Activated CD4-positive, alpha-beta T cell treated with anti-CD3 and anti-CD28 coated beads, Interleukin-2, amount 10 ng/mL, durations not matched to agents 7 days and 5 days (primary cell): ENCODE results near the gene PTH1R. TPM values are rescaled to one million over a fixed set of nuclear protein-coding genes. Genes with fewer than 3 reads are reported as not detected.
A peak's percentile ranks its signal among the peaks of the same experiment; 100 is the strongest.
"Not testable (repeated sequence)": the region's sequence is repeated elsewhere in the genome, so short reads cannot be mapped to it uniquely, and the experiment has no call there.

ENCODE experiments used
- CTCF ChIA-PET: fragments of 350-600 bp; sonication (Branson Sonifier 250); formaldehyde crosslinking; loops from one replicate; lab custom pipeline; 2021; ENCODE audit warnings: antibody characterized with exemption; lab: Charles Lee
- POLR2A ChIA-PET: fragments of 350-600 bp; sonication (Branson Sonifier 250); formaldehyde crosslinking; loops from one replicate; lab custom pipeline; 2021; ENCODE audit warnings: antibody characterized with exemption; lab: Charles Lee
- DNase-seq: peaks from one replicate; pipeline ENCODE4 v3.0.0-alpha.2; 2020
- H3K27ac Mint-ChIP-seq: one replicate; pipeline ENCODE4 v1.8.0; 2021; ENCODE audit warnings: mild to moderate bottlenecking, moderate library complexity, mixed read lengths
- H3K27me3 Mint-ChIP-seq: one replicate; pipeline ENCODE4 v1.8.0; 2021; ENCODE audit warnings: mixed read lengths
- H3K36me3 Mint-ChIP-seq: one replicate; pipeline ENCODE4 v1.8.0; 2021; ENCODE audit warnings: low read depth, mixed read lengths
- H3K4me1 Mint-ChIP-seq: one replicate; pipeline ENCODE4 v1.8.0; 2021; ENCODE audit warnings: mixed read lengths
- H3K4me3 Mint-ChIP-seq: one replicate; pipeline ENCODE4 v1.8.0; 2021; ENCODE audit warnings: mild to moderate bottlenecking, moderate library complexity, mixed read lengths
- H3K9me3 Mint-ChIP-seq: one replicate; pipeline ENCODE4 v1.8.0; 2021; ENCODE audit warnings: mixed read lengths
- total RNA-seq, 2 experiments: library from RNA; stranded (reverse); gene quantifications; one replicate each; pipeline ENCODE4 v1.2.3, GENCODE V29; 2021

The PTH1R gene
- total RNA-seq, 2 experiments from 2014 or later, result not detected

DNA sequence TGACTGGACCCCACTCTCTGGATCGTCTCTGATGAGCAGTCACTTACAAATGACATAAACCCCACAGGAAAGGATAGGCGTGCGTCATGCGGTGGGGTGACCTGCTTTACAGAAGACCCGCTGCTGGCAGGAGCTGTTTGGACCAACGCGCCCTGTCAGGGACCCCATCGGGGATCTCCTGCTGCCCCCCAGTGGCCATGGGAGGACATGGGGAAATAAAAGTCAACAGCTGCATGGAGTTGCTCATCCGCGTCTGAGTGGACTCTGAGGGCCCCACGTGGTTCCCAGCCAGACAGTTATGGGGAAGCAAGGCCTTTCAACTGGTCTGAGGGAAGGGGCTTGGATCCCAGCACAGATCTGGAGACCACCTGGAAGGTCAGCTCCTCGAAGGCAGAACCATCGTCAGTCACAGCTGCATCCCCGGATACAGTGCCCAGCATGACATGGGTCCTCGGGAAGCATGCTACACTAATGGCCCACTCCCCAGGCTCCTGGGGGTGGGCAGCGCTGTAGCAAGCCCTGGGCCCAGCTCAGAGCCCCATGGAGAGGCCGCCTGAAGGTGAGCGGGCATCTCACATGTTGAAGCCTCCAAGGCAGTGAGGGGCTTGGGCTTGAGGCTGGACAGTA lies 32.1 kb downstream of the PTH1R start:
- no peaks in the 10 kb centered on the region for H3K36me3 Mint-ChIP-seq
- H3K27ac Mint-ChIP-seq, result no peak overlapping the region
- CTCF ChIA-PET, result interaction anchor here (0.5 to 1.7 kb wide), 12 partner anchors 9 to 269 kb away, joined by 3 to 10 read pairs (median 4); no protein-coding TSS in a partner anchor

DNA sequence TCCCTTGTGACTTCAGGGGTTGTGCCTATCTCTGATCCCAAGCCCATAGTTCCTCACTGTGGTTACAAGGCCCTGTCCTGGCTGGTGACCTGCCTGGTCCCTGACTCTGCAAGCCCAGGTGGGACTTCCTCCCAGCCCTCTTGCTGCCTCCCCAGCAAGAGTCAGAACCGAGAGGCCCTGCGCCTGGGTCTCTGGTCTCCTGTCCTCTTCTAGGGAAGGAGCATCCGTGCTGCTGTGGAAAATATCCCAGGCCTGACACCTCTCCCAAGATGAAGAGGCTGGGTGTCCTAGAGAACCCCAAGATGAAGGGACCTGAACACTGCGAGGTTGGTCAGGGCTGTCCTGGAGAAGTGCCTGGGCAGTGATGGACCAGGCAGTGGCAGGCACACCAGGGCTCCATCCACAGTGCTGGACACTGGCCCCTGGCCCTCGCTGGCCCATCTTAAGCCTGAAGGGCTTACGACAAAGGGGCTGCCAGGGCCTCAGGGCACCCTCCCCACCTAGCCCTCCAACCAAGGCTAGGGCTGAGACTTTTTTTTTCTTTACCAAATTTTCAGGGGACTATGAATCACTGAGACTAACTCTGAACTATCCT lies 32.7 kb downstream of the PTH1R start:
- CTCF ChIA-PET, result interaction anchor here (0.7 to 1.7 kb wide), 10 partner anchors 10 to 239 kb away, joined by 3 to 10 read pairs (median 4); no protein-coding TSS in a partner anchor
- Mint-ChIP-seq H3K36me3 (no peaks in the 10 kb centered on the region), H3K9me3 (no peaks in the 10 kb centered on the region), H3K27me3 (no peaks in the 10 kb centered on the region), H3K27ac (no peak overlapping the region), H3K4me3 (no peak overlapping the region), H3K4me1 (peaks cover 17% of the 10 kb centered on the region)
- POLR2A ChIA-PET, result no interaction called here
- no peak for DNase-seq

More for the DNA sequence above, 32.1 kb downstream of the PTH1R start:
- Mint-ChIP-seq H3K27me3 (no peaks in the 10 kb centered on the region), H3K9me3 (no peaks in the 10 kb centered on the region), H3K4me3 (no peak overlapping the region), H3K4me1 (peaks cover 14% of the 10 kb centered on the region)
- POLR2A ChIA-PET, result no interaction called here
- DNase-seq, result peak; percentile 80

DNA sequence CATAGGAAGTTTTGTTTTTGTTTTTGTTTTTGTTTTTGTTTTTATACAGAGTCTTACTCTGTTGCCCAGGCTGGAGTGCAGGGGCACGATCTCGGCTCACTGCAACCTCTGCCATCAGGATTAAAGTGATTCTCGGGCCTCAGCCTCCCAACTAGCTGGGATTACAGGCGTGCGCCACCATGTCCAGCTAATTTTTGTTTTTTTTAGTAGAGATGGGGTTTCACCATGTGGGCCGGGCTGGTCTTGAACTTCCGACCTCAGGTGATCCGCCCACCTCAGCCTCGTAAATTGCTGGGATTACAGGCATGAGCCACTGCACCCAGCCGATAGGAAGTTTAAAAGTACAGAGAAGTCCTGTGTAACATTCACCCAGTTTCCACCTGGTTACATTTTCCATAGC lies 33.4 kb downstream of the PTH1R start:
- not testable (repeated sequence) for H3K4me3 Mint-ChIP-seq, DNase-seq, H3K27ac Mint-ChIP-seq, H3K9me3 Mint-ChIP-seq, H3K36me3 Mint-ChIP-seq, H3K27me3 Mint-ChIP-seq
- CTCF ChIA-PET, result interaction anchor here (1.1 to 1.2 kb wide), 2 partner anchors 12 to 239 kb away, joined by 3 read pairs; no protein-coding TSS in a partner anchor
- POLR2A ChIA-PET, result interaction anchor here (0.6 kb wide), 1 partner anchor 66 kb away, joined by 3 read pairs; no protein-coding TSS in a partner anchor
- H3K4me1 Mint-ChIP-seq, result peaks cover 17% of the 10 kb centered on the region

DNA sequence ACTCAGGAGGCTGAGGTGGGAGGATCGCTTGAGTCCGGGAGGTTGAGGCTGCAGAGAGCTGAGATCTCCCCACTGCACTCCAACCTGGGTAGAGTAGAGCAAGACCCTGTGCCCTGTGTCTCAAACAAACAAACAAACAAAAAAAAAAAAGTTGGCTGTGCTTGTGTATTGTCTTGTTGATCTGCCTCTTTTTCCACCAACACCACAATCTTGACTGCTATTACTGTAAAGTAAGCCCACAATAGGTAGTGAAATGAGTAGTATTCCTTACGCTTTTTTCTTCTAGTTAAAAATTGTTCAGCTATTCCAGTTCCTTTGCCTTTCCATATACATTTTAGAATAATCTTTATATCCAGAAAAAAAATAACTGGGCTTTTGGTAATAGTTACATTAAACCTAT lies 35.5 kb downstream of the PTH1R start:
- Mint-ChIP-seq H3K9me3 (no peaks in the 10 kb centered on the region), H3K4me3 (no peak overlapping the region), H3K36me3 (peaks cover 18% of the 10 kb centered on the region), H3K27me3 (no peaks in the 10 kb centered on the region), H3K4me1 (peaks cover 17% of the 10 kb centered on the region), H3K27ac (no peak overlapping the region)
- no peak for DNase-seq
- ChIA-PET CTCF (interaction anchor here (0.6 to 1.9 kb wide), 4 partner anchors 10 to 390 kb away, joined by 3 to 7 read pairs (median 3); no protein-coding TSS in a partner anchor), POLR2A (no interaction called here)

DNA sequence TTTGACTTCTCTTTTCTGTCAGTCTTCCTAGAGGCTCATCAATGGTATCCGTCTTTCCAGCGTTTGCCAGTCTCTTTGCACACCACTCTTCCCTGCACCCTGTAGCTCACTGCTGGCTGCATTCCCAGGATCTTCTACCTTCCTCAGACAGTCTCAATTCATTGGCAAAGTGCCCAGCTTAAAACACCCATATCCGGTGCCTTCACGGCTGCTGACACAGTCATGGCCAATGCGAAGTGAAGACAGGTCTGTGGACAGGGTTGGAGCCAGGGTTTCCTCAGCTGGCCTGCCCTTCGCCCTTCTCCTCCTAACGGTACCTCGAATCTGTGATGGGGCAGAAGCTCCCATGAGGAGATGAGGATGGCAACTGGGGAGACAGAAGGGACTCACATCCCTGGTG lies 36.1 kb downstream of the PTH1R start:
- H3K9me3 Mint-ChIP-seq, result no peaks in the 10 kb centered on the region
- POLR2A ChIA-PET, result no interaction called here

DNA sequence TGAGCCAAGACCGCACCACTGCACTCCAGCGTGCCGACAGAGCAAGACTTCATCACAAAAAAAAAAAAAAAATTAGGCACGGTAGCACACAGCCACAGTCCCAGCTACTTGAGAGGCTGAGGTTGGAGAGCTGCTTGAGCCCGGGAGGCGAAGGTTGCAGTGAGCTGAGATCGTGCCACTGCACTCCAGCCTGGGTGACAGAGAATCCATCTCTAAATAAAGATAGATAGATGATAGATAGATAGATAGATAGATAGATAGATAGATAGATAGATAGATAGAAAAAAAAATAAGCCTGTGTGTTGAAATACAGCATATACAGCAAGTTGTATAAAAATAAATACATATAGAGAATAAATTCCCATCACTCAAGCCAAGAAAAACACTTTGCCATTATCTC lies 37.3 kb downstream of the PTH1R start:
- CTCF ChIA-PET, result interaction anchor here (1.0 to 1.9 kb wide), 3 partner anchors 16 to 83 kb away, joined by 3 to 7 read pairs (median 7); no protein-coding TSS in a partner anchor
- no peaks in the 10 kb centered on the region for H3K27me3 Mint-ChIP-seq
- POLR2A ChIA-PET, result interaction anchor here (0.7 kb wide), 1 partner anchor 49 kb away, joined by 3 read pairs; no protein-coding TSS in a partner anchor

More for the DNA sequence above, 36.1 kb downstream of the PTH1R start:
- Mint-ChIP-seq H3K27me3 (no peaks in the 10 kb centered on the region), H3K27ac (peak overlapping the region; percentile 21), H3K36me3 (peaks cover 25% of the 10 kb centered on the region), H3K4me1 (peaks cover 17% of the 10 kb centered on the region), H3K4me3 (no peak overlapping the region)
- no peak for DNase-seq
- CTCF ChIA-PET, result interaction anchor here (1.9 kb wide), 2 partner anchors 17 to 18 kb away, joined by 7 read pairs; no protein-coding TSS in a partner anchor

DNA sequence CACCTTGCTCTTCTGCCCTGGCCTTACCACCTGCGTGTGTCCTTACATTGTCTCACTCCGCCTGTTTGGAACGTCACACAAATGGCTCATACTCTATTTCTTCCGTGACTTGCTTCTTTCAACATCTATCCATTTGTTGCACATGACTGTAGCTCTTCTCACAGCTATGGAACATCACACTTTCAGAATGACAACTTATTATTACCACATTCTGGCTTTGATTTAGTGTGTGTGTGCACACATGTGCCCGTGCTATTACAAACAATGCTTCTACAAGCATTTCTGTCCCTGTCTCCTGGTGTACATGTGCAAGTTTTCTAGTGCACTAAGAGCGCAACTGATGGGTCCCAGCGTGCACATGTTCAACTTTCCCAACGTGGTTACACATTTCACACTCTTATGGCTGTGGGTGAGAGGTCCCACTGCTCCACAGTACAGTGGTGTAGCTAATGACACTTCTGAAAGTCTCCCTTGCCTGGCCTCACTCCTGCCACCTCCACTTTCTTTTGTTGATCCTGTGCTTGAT lies 37.8 kb downstream of the PTH1R start:
- H3K36me3 Mint-ChIP-seq, result peaks cover 39% of the 10 kb centered on the region
- CTCF ChIA-PET, result interaction anchor here (1.0 to 1.9 kb wide), 2 partner anchors 20 to 83 kb away, joined by 3 to 7 read pairs; no protein-coding TSS in a partner anchor
- H3K9me3 Mint-ChIP-seq, result no peaks in the 10 kb centered on the region

More for the DNA sequence above, 37.3 kb downstream of the PTH1R start:
- no peak for DNase-seq
- no peak overlapping the region for H3K4me3 Mint-ChIP-seq
- no peak overlapping the region for H3K27ac Mint-ChIP-seq
- H3K36me3 Mint-ChIP-seq, result peaks cover 34% of the 10 kb centered on the region
- H3K9me3 Mint-ChIP-seq, result no peaks in the 10 kb centered on the region
- peaks cover 13% of the 10 kb centered on the region for H3K4me1 Mint-ChIP-seq

DNA sequence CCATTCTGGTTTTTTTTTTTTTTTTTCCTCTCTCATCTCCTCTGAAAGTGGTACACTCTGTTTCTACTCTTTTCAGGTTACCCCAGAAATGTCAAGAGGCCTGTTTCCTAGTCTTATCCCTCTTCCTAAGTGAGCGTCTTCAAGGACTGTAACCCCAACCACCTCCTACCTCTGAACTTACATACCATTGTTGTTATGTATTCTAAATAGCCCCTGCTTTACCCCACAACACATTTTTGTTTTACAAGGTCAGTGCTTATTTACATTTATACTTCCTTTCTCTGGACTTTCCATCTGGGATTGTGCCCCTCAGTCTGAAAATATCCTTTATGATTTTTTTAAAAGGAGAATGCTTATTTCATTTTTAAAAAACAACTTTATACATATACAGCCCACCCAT lies 38.8 kb downstream of the PTH1R start:
- no peak for DNase-seq
- Mint-ChIP-seq H3K4me3 (no peak overlapping the region), H3K27me3 (no peaks in the 10 kb centered on the region), H3K4me1 (peaks cover 13% of the 10 kb centered on the region), H3K27ac (no peak overlapping the region), H3K9me3 (no peaks in the 10 kb centered on the region), H3K36me3 (peaks cover 47% of the 10 kb centered on the region)
- CTCF ChIA-PET, result no interaction called here
- POLR2A ChIA-PET, result no interaction called here

More for the DNA sequence above, 37.8 kb downstream of the PTH1R start:
- H3K27ac Mint-ChIP-seq, result no peak overlapping the region
- H3K4me3 Mint-ChIP-seq, result no peak overlapping the region
- no peaks in the 10 kb centered on the region for H3K27me3 Mint-ChIP-seq
- POLR2A ChIA-PET, result no interaction called here
- H3K4me1 Mint-ChIP-seq, result peaks cover 13% of the 10 kb centered on the region
- DNase-seq, result no peak

DNA sequence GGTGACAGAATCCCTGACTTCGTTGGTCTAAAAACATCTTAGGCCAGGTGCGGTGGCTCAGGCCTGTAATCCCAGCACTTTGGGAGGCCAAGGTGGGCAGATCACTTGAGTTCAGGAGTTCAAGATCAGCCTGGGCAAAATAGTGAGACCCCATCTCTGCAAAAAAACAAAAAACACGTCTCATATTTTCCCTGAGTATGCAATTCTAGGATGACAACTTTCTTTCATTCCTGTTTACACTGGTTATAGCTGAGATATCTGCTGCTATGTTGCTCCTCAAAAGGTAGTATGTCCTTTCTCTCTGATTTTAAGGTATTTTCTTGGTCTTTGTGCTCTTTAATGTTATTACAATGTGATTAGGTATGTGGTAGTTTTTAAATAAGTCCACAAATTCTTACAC lies 39.3 kb downstream of the PTH1R start:
- CTCF ChIA-PET, result no interaction called here
- Mint-ChIP-seq H3K27ac (no peak overlapping the region), H3K4me3 (no peak overlapping the region), H3K36me3 (peaks cover 51% of the 10 kb centered on the region), H3K27me3 (no peaks in the 10 kb centered on the region), H3K4me1 (peaks cover 13% of the 10 kb centered on the region), H3K9me3 (no peaks in the 10 kb centered on the region)
- DNase-seq, result no peak
- POLR2A ChIA-PET, result no interaction called here

DNA sequence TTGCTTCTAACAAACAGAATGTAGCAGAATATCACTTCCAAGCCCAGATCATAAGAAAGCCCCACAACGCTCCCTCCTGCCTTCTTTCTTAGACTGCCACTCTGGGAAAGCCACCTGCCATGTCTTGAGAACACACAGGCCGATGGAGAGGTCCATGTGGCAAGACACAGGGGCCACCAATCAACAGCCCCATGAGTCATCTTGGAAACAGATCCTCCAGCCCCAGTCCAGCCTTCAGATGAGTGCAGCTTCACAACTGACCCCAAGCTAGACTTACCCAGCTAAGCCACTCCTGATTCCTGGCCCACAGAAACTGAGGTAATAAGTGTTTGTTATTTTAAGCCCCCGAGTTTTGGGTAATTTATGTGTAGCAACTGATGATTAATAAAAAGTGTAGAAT lies 39.7 kb downstream of the PTH1R start:
- H3K36me3 Mint-ChIP-seq, result peaks cover 56% of the 10 kb centered on the region
- CTCF ChIA-PET, result interaction anchor here (1.2 kb wide), 1 partner anchor 100 kb away, joined by 3 read pairs; no protein-coding TSS in a partner anchor
- no peak for DNase-seq
- no peaks in the 10 kb centered on the region for H3K9me3 Mint-ChIP-seq
- no peaks in the 10 kb centered on the region for H3K27me3 Mint-ChIP-seq
- H3K4me1 Mint-ChIP-seq, result peaks cover 13% of the 10 kb centered on the region
- H3K4me3 Mint-ChIP-seq, result no peak overlapping the region
- POLR2A ChIA-PET, result no interaction called here
- H3K27ac Mint-ChIP-seq, result no peak overlapping the region

DNA sequence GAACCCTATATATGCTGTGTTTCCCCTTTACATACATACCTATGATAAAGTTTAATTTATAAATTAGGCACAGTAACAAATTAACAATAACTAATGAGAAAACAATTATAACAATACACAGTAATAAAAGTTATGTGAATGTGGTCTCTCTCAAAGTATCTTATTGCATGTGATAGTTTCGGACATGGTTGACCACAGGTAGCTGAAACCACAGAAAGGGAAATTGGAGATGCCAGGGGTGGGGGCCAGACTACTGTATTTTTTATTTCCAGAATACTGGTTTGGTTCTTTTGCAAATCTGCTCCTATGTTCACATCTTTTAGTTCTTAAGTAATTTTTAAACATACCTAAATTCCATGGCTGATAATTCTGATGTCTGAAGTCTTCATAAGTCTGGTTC lies 40.7 kb downstream of the PTH1R start:
- Mint-ChIP-seq H3K27me3 (no peaks in the 10 kb centered on the region), H3K4me1 (peaks cover 13% of the 10 kb centered on the region), H3K9me3 (no peaks in the 10 kb centered on the region), H3K36me3 (peaks cover 65% of the 10 kb centered on the region), H3K4me3 (no peak overlapping the region), H3K27ac (no peak overlapping the region)
- ChIA-PET POLR2A (interaction anchor here (0.6 kb wide), 1 partner anchor 508 kb away, joined by 11 read pairs; no protein-coding TSS in a partner anchor), CTCF (interaction anchor here (1.2 kb wide), 1 partner anchor 100 kb away, joined by 3 read pairs; no protein-coding TSS in a partner anchor)
- no peak for DNase-seq

DNA sequence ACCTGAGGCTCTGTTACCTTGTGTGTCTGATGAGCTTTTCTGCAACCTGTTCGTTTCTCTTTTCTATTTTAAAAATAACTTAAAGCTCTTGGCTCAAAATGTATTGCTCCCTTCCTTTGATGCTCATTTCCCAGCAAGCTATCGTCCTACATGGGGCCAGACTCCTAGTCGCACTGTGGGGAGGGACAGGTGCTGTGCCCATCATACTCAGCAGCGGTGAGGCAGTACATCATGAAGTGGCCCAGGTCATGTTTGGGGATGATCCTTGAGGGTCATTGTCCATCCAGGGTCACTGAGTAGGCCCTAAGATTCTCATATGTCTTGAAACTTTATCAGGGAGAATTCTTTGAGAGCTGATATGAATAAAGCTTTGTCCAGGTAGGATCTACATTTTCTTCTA lies 41.1 kb downstream of the PTH1R start:
- H3K27me3 Mint-ChIP-seq, result no peaks in the 10 kb centered on the region
- peaks cover 13% of the 10 kb centered on the region for H3K4me1 Mint-ChIP-seq
- no peaks in the 10 kb centered on the region for H3K9me3 Mint-ChIP-seq
- DNase-seq, result no peak
- H3K36me3 Mint-ChIP-seq, result peaks cover 70% of the 10 kb centered on the region
- no peak overlapping the region for H3K4me3 Mint-ChIP-seq
- no peak overlapping the region for H3K27ac Mint-ChIP-seq
- CTCF ChIA-PET, result interaction anchor here (1.0 to 2.8 kb wide), 3 partner anchors 29 to 99 kb away, joined by 3 to 10 read pairs (median 3); no protein-coding TSS in a partner anchor
- POLR2A ChIA-PET, result interaction anchor here (0.6 kb wide), 1 partner anchor 507 kb away, joined by 11 read pairs; no protein-coding TSS in a partner anchor
